Lower lobe of right lung (tissue), 2 donors: ENCODE data around the gene KRTAP4-9. TPM values are rescaled to one million over a fixed set of nuclear protein-coding genes. Genes with fewer than 3 reads are reported as not detected.
"Not testable (repeated sequence)": the region's sequence is repeated elsewhere in the genome, so short reads cannot be mapped to it uniquely, and the experiment has no call there.

Experiments used
- ATAC-seq, 2 donors: fragments of 200-7000 bp; cut with Tn5 transposase; one replicate each; pipeline ENCODE4 v1.9.1; 2020 to 2022; ENCODE audit warnings: mild to moderate bottlenecking in 2 of 2, moderate library complexity in 2 of 2
- DNase-seq: peaks from one replicate; pipeline ENCODE4 v3.0.0-alpha.2; 2020
- H3K27ac ChIP-seq: fragments of 200-600 bp; one replicate; pipeline ENCODE4 v1.8.0; 2022
- H3K27me3 ChIP-seq: fragments of 200-600 bp; one replicate; pipeline ENCODE4 v1.8.0; 2022; ENCODE audit warnings: low read depth
- H3K36me3 ChIP-seq: fragments of 200-600 bp; one replicate; pipeline ENCODE4 v1.8.0; 2022; ENCODE audit warnings: mild to moderate bottlenecking
- H3K4me1 ChIP-seq: fragments of 200-600 bp; one replicate; pipeline ENCODE4 v1.8.0; 2022
- H3K4me3 ChIP-seq: fragments of 200-600 bp; one replicate; pipeline ENCODE4 v1.8.0; 2022; ENCODE audit warnings: mild to moderate bottlenecking
- H3K9me3 ChIP-seq: fragments of 200-600 bp; one replicate; pipeline ENCODE4 v1.8.0; 2022
- intact Hi-C: fragments of 100-400 bp; cut with DNase I; formaldehyde crosslinking; loops from one replicate; pipeline ENCODE4 v1.11.0; 2022
- total RNA-seq: library from RNA; stranded (reverse); fragmentation: NEBNext Ultra II Directional; extraction: Animal tissue kit (Norgen Biotek cat#: 25700); gene quantifications from one replicate; pipeline ENCODE4 v1.2.1, GENCODE V29; 2021
- TF ChIP-seq, protein P1 (sequence below): fragments of 200-600 bp; IDR thresholded peaks from one replicate; pipeline ENCODE4 v1.8.0; 2022; ENCODE audit warnings: antibody characterized with exemption, mild to moderate bottlenecking
- donor health status: DM: no; HTN: yes; CAD: no; lungs with severe emphysema.

Gene KRTAP4-9
- total RNA-seq, 1 donor from 2014 or later: not detected

DNA sequence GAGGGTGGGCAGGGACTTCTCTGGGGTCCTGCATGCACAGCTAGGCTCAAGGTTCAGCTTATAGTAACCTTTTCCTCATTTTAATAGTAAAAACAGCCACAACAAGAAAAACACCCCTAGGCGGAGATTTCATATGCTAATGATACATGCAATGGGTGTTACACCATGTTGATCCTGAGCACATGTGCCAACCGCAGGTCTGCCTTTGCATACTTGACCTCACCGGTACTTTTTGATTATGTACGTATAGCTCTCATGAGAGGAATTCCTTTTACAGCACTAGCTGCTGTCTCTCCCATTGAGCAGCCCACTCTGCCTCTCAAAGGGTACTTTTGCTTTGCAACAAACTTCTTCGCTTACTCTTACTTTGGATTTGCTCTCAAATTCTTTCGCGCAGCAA, 9.1 kb upstream of the KRTAP4-9 start:
- H3K4me3 ChIP-seq: no peak overlapping the region
- no peak overlapping the region for H3K27ac ChIP-seq
- no peaks in the 10 kb centered on the region for H3K4me1 ChIP-seq
- DNase-seq (no peak), ATAC-seq (peak in 1 of 2 donors; percentile 32)
- no peaks in the 10 kb centered on the region for H3K9me3 ChIP-seq
- no peaks in the 10 kb centered on the region for H3K36me3 ChIP-seq
- intact Hi-C loops: no loop called here
- H3K27me3 ChIP-seq: peaks cover 3% of the 10 kb centered on the region
- TF ChIP-seq, protein P1, sequence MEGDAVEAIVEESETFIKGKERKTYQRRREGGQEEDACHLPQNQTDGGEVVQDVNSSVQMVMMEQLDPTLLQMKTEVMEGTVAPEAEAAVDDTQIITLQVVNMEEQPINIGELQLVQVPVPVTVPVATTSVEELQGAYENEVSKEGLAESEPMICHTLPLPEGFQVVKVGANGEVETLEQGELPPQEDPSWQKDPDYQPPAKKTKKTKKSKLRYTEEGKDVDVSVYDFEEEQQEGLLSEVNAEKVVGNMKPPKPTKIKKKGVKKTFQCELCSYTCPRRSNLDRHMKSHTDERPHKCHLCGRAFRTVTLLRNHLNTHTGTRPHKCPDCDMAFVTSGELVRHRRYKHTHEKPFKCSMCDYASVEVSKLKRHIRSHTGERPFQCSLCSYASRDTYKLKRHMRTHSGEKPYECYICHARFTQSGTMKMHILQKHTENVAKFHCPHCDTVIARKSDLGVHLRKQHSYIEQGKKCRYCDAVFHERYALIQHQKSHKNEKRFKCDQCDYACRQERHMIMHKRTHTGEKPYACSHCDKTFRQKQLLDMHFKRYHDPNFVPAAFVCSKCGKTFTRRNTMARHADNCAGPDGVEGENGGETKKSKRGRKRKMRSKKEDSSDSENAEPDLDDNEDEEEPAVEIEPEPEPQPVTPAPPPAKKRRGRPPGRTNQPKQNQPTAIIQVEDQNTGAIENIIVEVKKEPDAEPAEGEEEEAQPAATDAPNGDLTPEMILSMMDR: no peak

DNA sequence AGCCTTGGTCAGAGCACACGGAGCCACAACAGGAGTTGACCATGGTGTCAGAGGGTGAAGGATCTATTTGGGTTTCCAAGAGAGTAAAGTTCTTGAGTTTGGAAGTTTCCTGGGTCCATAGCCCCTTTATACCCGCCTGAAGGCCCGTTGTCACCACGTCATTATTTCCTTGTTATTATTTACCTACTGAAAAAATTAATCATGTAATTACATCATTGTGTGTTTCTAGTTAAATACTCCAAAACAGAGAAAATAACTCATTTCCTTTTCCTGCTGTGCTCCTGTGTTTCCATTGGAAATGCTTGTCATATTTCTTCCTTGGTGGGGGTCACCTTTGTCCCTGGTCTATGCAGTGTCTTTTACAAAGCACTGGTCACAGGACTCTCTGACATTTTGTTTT, 7.1 kb upstream of the KRTAP4-9 start, which contains the start of gene KRTAP4-8:
TSS of gene KRTAP4-8 (minus strand) at position 101 of the 400 bp plus-strand sequence. CDS start at position 43, 58 bp downstream.
- H3K27ac ChIP-seq: no peak within 1 kb of the TSS
- no peak for ATAC-seq
- TF ChIP-seq, protein P1: no peak
- intact Hi-C loops: no loop called here
- no peaks in the 10 kb centered on the region for H3K4me1 ChIP-seq
- H3K36me3 ChIP-seq: no peaks in the 10 kb centered on the region
- H3K4me3 ChIP-seq: no peak within 1 kb of the TSS
- no peak for DNase-seq
- no peaks in the 10 kb centered on the region for H3K9me3 ChIP-seq
- H3K27me3 ChIP-seq: peaks cover 3% of the 10 kb centered on the region

DNA sequence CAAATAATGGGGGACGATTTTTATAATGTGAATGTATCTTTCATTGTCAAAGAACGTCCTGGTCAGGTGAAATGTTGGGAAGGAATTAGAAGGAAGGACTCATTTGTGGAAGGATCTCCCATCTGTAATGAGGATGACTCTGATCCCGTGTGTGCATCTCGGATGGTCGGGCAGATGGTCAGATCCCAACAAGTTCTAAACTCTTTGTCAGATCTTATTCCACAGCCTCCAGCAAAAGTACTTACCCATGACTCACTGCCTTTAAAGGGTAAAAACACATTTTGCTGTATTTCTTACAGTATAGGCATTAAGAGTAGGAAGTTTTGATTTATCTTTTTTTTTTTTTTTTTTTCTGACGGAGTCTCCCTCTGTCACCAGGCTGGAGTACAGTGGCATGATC, 6.7 kb upstream of the KRTAP4-9 start:
- no peak overlapping the region for H3K4me3 ChIP-seq
- no peaks in the 10 kb centered on the region for H3K9me3 ChIP-seq
- H3K27ac ChIP-seq: no peak overlapping the region
- peaks cover 3% of the 10 kb centered on the region for H3K27me3 ChIP-seq
- TF ChIP-seq, protein P1: no peak
- no peaks in the 10 kb centered on the region for H3K4me1 ChIP-seq
- H3K36me3 ChIP-seq: no peaks in the 10 kb centered on the region
- ATAC-seq: no peak
- intact Hi-C loops: no loop called here
- no peak for DNase-seq

DNA sequence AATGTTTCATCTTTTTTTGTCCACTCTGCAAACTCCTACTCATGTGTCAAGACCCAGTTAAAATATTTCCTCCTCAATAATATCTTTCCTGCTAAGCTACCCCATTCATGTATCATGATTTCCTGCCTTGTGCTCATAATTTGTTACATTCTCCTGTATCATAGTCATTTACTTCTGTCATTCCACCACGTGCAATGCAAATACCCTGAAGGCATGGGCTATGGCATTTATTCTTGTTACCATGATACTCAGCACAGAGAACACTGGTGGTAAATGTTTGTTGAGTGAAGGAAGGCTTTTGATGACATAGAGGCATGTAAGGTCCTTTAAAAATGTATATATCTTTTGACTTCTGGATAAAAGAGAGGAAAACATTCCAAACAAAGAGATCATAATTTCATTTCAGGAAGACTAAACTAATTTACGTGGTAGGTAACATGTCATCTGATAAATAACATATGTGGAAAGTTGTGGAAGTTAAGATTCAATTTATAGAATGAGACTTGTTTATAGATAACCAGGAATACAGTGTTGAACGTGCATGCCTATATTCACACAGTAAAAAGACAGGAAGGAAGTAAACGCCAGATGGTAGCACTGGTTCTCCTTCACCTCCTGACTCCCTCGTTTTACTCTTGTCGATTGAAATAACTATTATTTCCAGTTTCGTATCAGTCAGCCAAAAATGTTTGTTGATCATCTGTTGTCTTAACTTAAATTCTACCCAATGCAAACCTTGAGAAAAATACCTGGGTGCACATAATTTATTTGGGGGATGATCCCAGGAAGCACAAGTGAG, 5.3 kb upstream of the KRTAP4-9 start:
- H3K9me3 ChIP-seq, H3K27ac ChIP-seq, H3K4me3 ChIP-seq, ATAC-seq, H3K27me3 ChIP-seq, DNase-seq, intact Hi-C loops, H3K36me3 ChIP-seq, H3K4me1 ChIP-seq: not testable (repeated sequence)

DNA sequence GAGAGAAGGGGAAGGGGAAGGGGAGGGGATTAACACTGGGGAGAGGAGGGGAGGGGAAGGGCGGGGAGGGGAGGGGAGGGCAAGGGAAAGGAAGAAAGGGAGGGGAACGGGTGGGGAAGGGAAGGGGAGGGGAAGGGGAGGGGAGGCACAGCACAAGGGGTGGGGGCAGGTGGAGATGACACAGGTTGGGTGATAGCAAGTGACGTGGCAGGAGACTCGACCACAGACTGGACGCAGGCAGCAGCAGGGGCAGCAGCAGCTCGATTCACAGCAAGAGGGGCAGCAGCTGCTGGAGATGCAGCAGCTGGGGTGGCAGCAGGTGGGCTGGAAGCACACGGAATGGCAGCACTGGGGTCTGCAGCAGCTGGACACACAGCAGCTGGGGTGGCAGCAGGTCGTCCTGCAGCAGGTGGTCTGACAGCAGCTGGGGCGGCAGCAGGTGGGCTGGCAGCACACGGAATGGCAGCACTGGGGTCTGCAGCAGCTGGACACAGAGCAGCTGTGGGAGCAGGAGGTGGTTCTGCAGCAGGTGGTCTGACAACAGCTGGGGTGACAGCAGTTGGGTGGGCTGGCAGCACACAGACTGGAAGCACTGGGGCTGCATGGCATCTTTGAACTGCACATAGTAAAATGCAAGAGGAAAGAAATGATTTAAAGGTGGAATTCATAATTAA, 3.5 kb upstream of the KRTAP4-9 start, which contains the start of gene KRTAP4-16:
TSS of gene KRTAP4-16 (minus strand) at position 624 of the 674 bp plus-strand sequence. CDS start at position 624, 0 bp downstream.
- Histone ChIP-seq H3K27me3 (no peaks in the 10 kb centered on the region), H3K36me3 (no peaks in the 10 kb centered on the region), H3K27ac (no peak within 1 kb of the TSS), H3K4me1 (no peaks in the 10 kb centered on the region), H3K9me3 (no peaks in the 10 kb centered on the region), H3K4me3 (no peak within 1 kb of the TSS)
- ATAC-seq (no peak), DNase-seq (no peak)
- intact Hi-C loops: no loop called here
- TF ChIP-seq, protein P1: no peak

DNA sequence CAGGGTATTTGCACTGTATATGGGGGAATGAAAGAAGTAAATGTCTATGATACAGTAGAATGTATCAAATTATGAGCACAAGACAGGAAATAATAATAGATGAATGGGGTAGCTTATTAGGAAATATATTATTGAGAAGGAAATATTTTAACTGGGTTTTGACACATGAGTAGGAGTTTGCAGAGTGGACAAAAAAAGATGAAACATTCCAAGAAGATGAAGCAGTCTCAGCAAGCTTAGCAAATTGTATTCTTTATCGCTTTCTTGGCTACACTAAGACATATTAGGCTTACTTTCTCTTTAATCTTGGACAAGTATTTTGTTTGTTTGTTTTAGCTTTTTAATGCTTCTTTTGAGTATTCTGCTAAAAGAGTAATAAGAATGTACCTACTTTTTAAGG, 1.3 kb upstream of the KRTAP4-9 start:
- Histone ChIP-seq H3K4me1 (no peaks in the 10 kb centered on the region), H3K4me3 (no peak overlapping the region), H3K27ac (no peak overlapping the region), H3K27me3 (no peaks in the 10 kb centered on the region), H3K36me3 (no peaks in the 10 kb centered on the region), H3K9me3 (no peaks in the 10 kb centered on the region)
- intact Hi-C loops: no loop called here
- ATAC-seq (no peak), DNase-seq (no peak)
- TF ChIP-seq, protein P1: no peak

DNA sequence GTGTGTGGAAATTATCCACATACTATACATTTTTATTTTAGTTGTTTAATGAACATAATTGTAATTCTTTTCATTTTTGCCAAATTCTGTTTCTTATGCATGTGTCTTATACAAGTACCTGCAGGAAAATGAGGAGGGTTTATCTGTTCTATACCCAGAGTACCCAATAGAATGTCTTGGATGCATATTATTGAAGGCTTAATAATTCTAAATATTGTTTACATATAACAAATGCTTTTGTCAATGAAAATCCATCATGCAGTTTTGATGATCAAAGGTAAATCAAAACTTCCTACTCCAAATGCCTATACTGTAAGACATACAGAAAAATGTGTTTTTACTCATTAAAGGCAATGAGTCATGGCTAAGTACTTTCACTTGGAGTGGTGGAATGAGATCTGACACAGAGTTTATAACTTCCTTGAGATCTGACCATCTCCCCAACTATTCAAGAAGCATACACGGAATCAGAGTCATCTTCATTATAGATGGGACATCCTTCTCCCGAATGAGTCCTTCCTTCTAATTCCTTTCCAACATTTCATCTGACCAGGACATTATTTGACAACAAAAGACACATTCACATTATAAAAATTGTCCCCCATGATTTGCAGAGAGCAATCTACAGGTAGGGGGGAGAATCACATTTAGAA, 677 bp upstream of the KRTAP4-9 start:
- H3K9me3 ChIP-seq, H3K27ac ChIP-seq, H3K4me1 ChIP-seq, ATAC-seq, H3K36me3 ChIP-seq, DNase-seq, intact Hi-C loops, H3K27me3 ChIP-seq, H3K4me3 ChIP-seq: not testable (repeated sequence)
